COLO668 (cell line): ENCODE results near the gene KLK2.

ENCODE experiments used
- DNase-seq: peaks from one replicate; lab custom pipeline; 2025; ENCODE audit not compliant: unreplicated experiment; lab: John Stamatoyannopoulos, UW

KLK2 gene

DNA sequence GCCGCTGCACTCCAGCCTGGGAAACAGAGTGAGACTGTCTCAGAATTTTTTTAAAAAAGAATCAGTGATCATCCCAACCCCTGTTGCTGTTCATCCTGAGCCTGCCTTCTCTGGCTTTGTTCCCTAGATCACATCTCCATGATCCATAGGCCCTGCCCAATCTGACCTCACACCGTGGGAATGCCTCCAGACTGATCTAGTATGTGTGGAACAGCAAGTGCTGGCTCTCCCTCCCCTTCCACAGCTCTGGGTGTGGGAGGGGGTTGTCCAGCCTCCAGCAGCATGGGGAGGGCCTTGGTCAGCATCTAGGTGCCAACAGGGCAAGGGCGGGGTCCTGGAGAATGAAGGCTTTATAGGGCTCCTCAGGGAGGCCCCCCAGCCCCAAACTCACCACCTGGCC lies at the start of gene KLK2:
KLK2 (plus strand) TSS at position 384 of the 400 bp plus-strand sequence. CDS start 35 bp downstream, outside the sequence.
- no peak for DNase-seq

DNA sequence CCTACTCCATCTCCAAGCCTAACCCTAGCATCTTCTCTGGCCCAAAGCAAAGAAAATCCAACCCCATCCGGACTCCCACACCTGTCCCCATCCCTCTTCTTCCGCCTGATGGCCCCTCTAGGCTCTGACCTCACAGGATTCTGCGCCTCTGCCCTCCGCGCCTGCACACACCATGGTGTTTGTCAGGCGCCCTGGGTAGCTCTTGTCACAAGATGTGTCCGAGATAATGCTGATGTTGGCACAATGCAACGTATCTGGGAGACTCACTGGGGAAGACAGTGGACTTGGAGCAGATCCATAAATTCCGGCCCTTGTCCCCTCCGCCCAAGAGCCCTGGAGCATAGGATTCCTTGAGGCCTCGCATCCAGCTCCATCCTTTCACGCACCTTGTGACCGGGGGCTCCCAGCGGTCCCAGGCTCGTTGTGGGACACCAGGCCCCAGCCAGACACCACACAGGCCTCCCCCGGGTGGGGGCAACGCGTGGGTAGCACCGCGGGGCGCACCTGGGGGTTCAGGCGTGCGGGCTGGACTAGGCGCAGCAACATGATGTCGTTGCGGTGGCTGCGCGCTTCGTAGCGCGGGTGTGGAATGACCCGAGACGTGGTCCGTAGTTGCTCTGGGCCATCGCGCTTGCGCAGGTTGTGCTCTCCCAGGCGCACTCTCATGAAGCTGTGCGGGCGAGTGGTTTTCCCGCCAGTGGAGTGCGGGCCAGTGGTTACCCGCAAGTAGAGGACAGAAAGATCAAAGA lies 46.6 kb upstream of the KLK2 start:
- DNase-seq, result no peak

GRCh38 chr19:50827476-50827875 lies 45.8 kb upstream of the KLK2 start:
- no peak for DNase-seq

DNA sequence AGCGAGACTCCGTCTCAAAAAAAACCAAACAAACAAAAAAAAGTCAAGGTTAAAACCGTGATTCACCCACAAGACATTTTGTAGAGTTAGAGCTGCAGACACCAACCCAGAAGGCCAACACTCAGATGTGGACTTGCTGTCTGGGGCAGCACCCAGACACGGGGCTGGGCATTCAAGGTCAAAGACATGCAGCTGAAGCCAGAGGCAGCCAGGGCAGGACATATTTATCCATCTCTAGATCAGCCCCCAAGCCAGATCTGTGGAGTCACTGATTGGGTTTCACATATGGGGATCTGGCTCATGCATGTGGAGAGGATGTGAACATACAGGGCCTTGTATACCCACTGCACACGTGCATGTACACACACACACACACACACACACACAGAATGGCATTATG lies 43.4 kb upstream of the KLK2 start:
- no peak for DNase-seq

DNA sequence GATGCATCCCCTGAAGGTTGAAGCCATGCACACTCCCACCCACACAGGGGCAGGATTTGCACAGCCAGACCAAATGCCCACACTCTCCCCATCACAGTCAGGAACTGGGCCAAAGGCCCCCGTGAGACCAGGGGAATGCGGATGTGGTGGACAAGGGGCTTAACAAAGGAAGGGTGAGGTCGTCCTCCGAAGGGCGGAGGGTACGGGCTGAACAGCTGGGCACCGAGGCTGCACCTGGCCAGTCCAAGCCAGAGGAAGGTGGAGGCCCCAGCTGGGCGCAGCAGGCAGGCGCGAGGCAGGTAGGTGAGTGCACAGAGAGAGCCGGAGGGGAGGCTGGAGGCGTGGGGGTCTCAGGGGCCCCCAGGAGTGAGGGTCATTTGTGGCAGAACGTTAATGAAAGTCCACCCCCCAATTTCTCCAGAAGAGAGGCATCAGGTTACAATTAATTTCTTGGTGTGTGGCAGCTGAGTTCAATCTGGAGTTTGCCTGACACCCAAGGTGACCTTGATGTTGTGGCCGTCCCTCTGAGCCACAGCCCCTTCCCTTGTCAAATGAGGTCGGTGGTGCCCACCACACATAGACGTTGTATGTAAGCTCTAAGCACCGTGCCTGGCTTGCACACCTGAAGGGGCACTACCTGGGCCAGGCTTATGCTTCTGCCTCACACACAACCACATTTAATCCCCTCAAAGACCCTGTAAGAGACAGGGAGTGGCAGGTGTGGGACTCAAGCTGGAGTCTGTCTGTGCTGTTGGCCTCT lies 42.8 kb upstream of the KLK2 start:
- DNase-seq, result peak; percentile 48

- DNase-seq, result no peak
These were observed 42.2 kb upstream of the KLK2 start for GRCh38 chr19:50831026-50831396.

DNA sequence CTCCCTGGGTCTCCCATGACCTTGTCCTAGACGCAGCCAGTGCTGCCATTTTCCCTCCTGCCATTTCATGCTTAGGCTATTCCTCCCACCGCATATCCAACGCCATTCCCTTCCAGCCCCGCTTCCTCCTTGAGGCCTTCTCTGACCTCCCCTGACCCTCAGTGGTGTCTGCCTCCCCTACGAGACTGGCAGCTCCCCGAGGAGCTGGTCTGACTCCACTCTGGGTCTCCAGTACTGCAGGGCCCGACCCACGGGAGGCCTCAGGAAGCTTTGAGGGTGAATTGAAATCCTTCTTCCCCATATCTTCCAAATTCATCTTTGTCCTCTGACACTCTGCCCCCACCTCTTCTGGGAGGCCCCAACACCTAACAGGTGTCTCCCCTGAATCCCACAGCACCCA lies 40.6 kb upstream of the KLK2 start:
- no peak for DNase-seq

DNA sequence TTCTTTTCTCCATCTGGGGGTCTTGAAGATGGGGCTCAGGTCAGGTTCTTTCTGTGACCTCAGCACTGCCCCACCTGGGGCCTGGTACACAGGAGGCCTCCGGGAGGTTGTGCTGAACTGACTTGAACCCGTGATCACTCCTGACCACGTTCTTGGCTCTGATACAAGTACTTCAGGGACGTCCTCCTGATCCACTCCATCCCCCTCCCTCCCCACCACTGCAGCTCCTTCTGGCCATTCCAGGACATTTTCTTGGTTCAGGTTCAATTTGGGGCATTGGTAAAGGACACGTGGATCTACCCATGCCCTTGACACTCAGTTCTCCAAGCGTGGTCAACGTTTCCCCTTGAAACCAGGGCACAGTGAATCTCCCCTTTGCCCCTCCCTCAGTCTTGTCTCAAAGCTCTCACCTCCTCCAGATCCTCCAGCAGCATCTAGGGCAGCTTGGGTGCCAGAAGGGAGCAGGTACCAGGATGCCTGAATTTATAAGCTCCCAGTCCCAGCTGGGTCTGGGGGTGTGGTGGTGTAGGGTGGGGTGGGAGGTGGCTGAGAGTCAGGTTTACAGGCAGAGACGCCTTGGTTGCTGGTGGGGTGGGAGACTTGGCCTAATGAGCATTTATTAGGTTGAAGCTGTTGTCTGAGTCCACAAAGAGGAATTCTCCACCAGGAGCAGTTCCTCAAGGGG lies 40.0 kb upstream of the KLK2 start, which contains the start of gene KLK15:
KLK15 (minus strand) TSS at position 458 of the 685 bp plus-strand sequence. CDS start 2,082 bp downstream, outside the sequence.
- DNase-seq, result no peak

DNA sequence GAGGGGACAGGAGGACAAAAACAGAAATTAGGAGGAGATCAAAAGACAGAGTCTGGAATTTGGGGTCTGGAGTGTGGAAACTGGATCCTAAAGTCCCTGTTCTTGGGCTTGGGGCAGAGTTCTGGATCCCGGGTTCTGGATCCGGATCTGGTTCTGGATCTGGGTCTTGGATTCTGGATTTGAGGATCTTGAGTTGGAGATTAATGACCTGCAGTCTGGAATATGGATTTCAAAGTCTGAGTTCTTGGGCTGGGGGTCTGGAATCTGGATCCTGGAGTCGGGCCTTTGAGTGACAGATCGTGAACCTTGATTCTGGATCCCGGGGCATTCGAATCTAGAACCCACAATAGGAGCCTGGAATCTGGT lies 39.5 kb upstream of the KLK2 start:
- DNase-seq, result no peak

DNA sequence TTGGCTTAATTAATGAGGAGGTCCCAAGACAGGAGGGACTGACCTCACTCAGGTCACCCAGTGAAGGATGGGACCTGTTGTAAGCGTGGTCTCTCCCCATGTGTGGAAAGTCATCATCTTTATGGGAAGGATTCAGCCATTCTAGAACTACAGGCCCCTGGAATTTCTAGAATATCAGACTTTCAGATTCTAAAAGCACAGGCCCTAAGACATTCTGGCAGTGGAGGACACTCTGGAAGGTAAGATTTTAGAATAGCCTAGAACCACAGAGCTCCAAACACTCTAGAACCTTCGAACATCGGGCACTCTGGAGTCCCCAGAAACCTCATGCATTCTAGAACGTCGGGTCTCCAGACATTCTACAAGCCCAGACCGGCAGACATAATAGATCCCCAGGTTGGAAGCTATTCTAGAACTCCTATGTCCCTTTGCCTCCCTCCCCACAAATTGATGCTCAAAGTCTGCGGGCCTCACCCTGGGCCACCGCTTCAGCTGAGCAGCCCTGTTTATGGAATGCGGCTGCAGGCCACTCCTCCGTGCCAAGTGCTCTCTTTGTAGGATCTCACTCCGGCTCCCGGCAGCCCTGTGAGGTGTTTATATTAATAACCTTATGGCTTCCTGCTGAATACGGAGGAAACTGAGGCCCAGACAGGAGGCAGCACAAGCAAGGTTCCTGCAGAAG lies 38.0 kb upstream of the KLK2 start:
- DNase-seq, result peak; percentile 61

GRCh38 chr19:50835785-50836542 lies 37.3 kb upstream of the KLK2 start:
- peak; percentile 97 for DNase-seq

DNA sequence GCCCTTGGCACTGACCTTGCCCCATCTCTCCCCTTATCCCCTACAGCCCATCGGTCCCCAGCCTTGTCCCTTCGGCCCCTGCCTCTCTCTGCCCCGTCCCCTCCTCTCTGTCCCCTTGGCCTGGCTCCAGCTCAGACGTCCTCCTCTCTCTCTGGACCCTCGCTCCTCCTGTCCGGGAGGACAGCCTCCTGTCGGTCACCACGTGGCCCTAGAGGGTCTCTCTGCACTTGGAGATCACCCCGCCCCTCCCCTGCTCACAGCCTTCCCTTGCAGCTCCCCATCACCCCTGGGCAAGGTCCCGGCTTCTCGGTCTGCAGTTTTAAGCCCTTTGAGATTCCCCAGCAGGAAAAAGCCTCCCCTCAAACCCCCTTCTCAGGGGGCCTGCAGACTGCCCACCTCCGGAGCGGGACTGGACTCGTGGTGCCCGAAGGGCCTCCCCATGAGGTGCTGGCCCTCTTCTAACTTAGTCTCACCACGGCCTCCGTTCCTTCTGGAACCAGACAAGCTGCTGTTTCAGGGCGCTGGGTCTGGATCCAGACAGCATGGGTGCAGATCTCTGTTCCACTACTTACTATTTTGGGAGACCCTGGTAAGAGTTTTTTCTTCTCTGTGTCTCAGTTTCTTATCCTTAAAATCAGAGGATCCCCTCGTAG lies 36.6 kb upstream of the KLK2 start:
- DNase-seq, result peak; percentile 69

- peak; percentile 90 for DNase-seq
These were observed 35.9 kb upstream of the KLK2 start for GRCh38 chr19:50837300-50837699.

DNA sequence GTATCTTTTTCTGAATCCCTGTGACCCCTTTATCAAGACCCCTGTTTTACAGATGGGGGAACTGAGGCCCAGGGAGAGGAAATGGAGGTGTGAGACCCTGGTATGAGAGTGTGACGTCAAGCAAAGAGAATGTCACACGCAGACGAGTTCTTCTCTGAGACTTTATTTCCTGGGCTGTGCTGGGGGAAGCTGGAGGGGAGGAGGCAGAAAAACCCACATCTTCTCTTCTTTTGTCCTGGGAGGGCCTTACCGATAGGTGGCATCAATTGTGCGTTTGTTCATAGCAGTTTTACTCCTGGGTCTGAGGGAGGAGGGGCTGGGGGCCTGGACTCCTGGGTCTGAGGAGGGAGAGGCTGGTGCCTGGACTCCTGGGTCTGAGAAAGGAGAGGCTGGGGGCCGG lies 35.0 kb upstream of the KLK2 start:
- no peak for DNase-seq

DNA sequence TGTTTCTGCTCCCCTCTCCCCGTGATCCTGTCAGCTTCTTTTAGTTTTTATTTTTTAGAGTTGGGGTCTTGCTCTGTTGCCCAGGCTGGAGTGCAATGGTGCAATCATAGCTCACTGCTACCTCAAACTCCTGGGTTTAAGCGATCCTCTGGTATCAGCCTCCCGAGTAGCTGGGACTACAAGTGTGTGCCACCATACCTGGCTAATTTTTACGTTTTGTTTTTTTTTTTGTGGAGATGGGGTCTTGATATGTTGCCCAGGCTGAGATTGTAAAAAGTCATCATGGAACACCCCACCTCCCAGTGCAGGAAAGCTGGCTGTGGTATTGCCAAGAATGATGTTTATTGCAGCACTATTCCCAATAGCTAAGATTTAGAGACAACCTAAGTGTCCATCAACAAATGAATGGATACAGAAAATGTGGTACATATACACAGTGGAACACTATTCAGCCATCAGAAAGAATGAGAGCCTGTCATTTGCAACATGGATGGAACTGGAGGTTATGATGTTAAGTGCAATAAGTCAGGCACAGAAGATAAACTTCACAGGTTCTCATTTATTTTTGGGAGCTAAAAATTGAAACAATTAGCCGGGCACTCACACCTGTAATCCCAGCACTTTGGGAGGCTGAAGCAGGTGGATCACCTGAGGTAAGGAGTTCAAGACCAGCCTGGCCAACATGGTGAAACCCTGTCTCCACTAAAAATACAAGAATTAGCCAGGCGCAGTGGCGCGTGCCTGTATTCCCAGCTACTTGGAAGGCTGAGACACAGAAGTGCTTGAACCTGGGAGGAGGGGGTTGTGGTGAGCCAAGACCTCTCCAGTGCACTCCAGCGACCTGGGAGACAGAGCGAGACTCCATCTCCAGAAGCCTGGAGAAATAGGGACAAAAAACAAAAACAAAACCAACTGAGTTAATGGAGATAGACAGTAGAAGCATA lies 33.3 kb upstream of the KLK2 start:
- no peak for DNase-seq

GRCh38 chr19:50842130-50842529 lies 31.1 kb upstream of the KLK2 start:
- no peak for DNase-seq

- DNase-seq, result no peak
These were observed 30.0 kb upstream of the KLK2 start for GRCh38 chr19:50843205-50843604.

DNA sequence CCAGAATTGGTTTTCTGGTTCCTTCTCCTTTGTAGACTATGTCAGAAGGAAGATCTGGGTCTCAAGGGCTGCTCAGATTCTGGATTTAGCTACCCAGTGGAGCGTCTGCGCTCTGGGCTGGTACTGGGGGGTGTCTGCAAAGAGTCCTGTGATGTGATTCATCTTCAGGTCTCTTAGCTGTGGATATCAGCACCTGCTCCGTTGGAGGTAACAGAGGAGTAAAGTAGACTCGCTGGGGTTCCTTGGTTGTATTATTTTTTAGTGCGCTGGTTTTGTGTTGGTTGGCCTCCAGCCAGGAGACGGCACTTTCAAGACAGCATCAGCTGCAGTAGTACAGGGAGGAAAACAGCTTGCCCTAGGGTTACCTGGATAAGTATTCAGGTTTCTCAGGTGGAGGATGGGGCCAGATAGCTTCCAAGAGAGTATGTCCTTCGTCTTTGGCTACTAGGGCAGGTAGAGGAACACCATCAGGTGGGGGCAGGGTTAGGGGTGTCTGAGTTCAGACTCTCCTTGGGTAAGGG lies 29.5 kb upstream of the KLK2 start:
- DNase-seq, result peak; percentile 55
